Measurements from ENCODE around the gene UCP2. TPM values are rescaled to one million over a fixed set of nuclear protein-coding genes. Genes with fewer than 3 reads are reported as not detected.

The UCP2 gene
- total and polyA plus RNA-seq, 7 donors = 23.8 to 117 (median 37.2) TPM

- intact Hi-C loops (cut with DNase I) = no loop called here
- DNase-seq = no peak
- Histone ChIP-seq H3K4me1 (no peaks in the 10 kb centered on the region), H3K36me3 (no peaks in the 10 kb centered on the region), H3K27ac (no peak overlapping the region), H3K4me3 (no peak overlapping the region), H3K27me3 (peaks cover 0 to 14% (median 0%) of the 10 kb centered on the region in 3 donors), H3K9me3 (no peaks in the 10 kb centered on the region)
- TF ChIP-seq CTCF (IDR thresholded peaks at IDR 0.05) = no peak
- no peak for TF ChIP-seq POLR2AphosphoS5 (IDR thresholded peaks at IDR 0.05)
- WGBS, 2 donors = 83 to 88% methylated on average over 18 of the region's 18 CpGs
Measured at GRCh38 chr11:73958521-73959141, 24.0 kb downstream of the UCP2 start.

GRCh38 chr11:73957654-73958361 lies 24.8 kb downstream of the UCP2 start:
- TF ChIP-seq CTCF (IDR thresholded peaks at IDR 0.05) = no peak
- TF ChIP-seq POLR2A (IDR thresholded peaks at IDR 0.05) = no peak
- no peak for TF ChIP-seq POLR2AphosphoS5 (IDR thresholded peaks at IDR 0.05)
- TF ChIP-seq EP300 (IDR thresholded peaks at IDR 0.05) = no peak
- intact Hi-C loops (cut with DNase I) = no loop called here
- peak; percentile 46 for DNase-seq

GRCh38 chr11:73956876-73957653 lies 25.6 kb downstream of the UCP2 start:
- Histone ChIP-seq H3K36me3 (no peaks in the 10 kb centered on the region), H3K9me3 (no peaks in the 10 kb centered on the region), H3K27me3 (peaks cover 0 to 14% (median 0%) of the 10 kb centered on the region in 3 donors), H3K27ac (no peak overlapping the region), H3K4me3 (no peak overlapping the region), H3K4me1 (no peaks in the 10 kb centered on the region)
- intact Hi-C loops (cut with DNase I) = no loop called here
- 44 to 64% methylated on average over 29 of the region's 29 CpGs for WGBS, 2 donors
- TF ChIP-seq EP300 (IDR thresholded peaks at IDR 0.05) = no peak
- no peak for TF ChIP-seq POLR2A (IDR thresholded peaks at IDR 0.05)
- TF ChIP-seq CTCF (IDR thresholded peaks at IDR 0.05) = no peak
- no peak for TF ChIP-seq POLR2AphosphoS5 (IDR thresholded peaks at IDR 0.05)
- DNase-seq = peak; percentile 50

More at GRCh38 chr11:73957654-73958361, 24.8 kb downstream of the UCP2 start:
- no peaks in the 10 kb centered on the region for H3K36me3 ChIP-seq
- H3K4me1 ChIP-seq = no peaks in the 10 kb centered on the region
- no peaks in the 10 kb centered on the region for H3K9me3 ChIP-seq
- H3K4me3 ChIP-seq = no peak overlapping the region
- no peak overlapping the region for H3K27ac ChIP-seq
- 53 to 60% methylated on average over 25 of the region's 25 CpGs for WGBS, 2 donors
- peaks cover 0 to 14% (median 0%) of the 10 kb centered on the region in 3 donors for H3K27me3 ChIP-seq

- TF ChIP-seq EP300 (IDR thresholded peaks at IDR 0.05) (no peak), CTCF (IDR thresholded peaks at IDR 0.05) (no peak), POLR2AphosphoS5 (IDR thresholded peaks at IDR 0.05) (no peak), POLR2A (IDR thresholded peaks at IDR 0.05) (no peak)
- Histone ChIP-seq H3K4me3 (no peak overlapping the region), H3K9me3 (no peaks in the 10 kb centered on the region), H3K27ac (no peak overlapping the region), H3K27me3 (peaks cover 0 to 8% (median 0%) of the 10 kb centered on the region in 3 donors), H3K4me1 (no peaks in the 10 kb centered on the region), H3K36me3 (no peaks in the 10 kb centered on the region)
- intact Hi-C loops (cut with DNase I) = no loop called here
- 90 to 94% methylated on average over 7 of the region's 7 CpGs for WGBS, 2 donors
- DNase-seq = peak; percentile 2
Measured at GRCh38 chr11:73951797-73952196, 30.8 kb downstream of the UCP2 start.
